ENCODE measurements around the gene LMTK2. TPM values are rescaled to one million over a fixed set of nuclear protein-coding genes. Genes with fewer than 3 reads are reported as not detected.

Gene LMTK2
- total and polyA plus RNA-seq, 2 donors (not counting 1 experiment from before 2014, with no cell fraction given) = 4.9 to 13.1 TPM

GRCh38 chr7:98192781-98193457 lies 86.3 kb downstream of the LMTK2 start:
- H3K27ac ChIP-seq (ENCODE audit: low read length in 2 of 2) = no peak overlapping the region
- DNase-seq = no peak
- Mint-ChIP-seq H3K27ac (no peak overlapping the region), H3K4me1 (peaks cover 6% of the 10 kb centered on the region), H3K27me3 (peaks cover 9% of the 10 kb centered on the region), H3K4me3 (no peak overlapping the region), H3K9me3 (ENCODE audit: insufficient read depth) (no peaks in the 10 kb centered on the region)
- TF ChIP-seq, protein P1, sequence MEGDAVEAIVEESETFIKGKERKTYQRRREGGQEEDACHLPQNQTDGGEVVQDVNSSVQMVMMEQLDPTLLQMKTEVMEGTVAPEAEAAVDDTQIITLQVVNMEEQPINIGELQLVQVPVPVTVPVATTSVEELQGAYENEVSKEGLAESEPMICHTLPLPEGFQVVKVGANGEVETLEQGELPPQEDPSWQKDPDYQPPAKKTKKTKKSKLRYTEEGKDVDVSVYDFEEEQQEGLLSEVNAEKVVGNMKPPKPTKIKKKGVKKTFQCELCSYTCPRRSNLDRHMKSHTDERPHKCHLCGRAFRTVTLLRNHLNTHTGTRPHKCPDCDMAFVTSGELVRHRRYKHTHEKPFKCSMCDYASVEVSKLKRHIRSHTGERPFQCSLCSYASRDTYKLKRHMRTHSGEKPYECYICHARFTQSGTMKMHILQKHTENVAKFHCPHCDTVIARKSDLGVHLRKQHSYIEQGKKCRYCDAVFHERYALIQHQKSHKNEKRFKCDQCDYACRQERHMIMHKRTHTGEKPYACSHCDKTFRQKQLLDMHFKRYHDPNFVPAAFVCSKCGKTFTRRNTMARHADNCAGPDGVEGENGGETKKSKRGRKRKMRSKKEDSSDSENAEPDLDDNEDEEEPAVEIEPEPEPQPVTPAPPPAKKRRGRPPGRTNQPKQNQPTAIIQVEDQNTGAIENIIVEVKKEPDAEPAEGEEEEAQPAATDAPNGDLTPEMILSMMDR (IDR thresholded peaks at IDR 0.05) = no peak
- TF ChIP-seq EZH2 (IDR thresholded peaks at IDR 0.05; ENCODE audit: borderline replicate concordance, insufficient read depth, low read depth, low read length, poor library complexity, severe bottlenecking) = no peak
- H3K4me2 ChIP-seq (replicated peaks; ENCODE audit: low read depth, low read length, poor library complexity, severe bottlenecking) = no peak overlapping the region
- no peak overlapping the region for H3K4me3 ChIP-seq (ENCODE audit: control extremely low read depth in 1 of 5, extremely low read depth in 1 of 5, insufficient read depth in 1 of 5, low read depth in 2 of 5, low read length in 4 of 5)
- ATAC-seq (ENCODE audit: low read depth) = no peak
- intact Hi-C loops (cut with micrococcal nuclease) = no loop called here
- WGBS (ENCODE audit: insufficient coverage) = 97% methylated on average over 22 of the region's 22 CpGs
- POLR2A ChIA-PET = no interaction called here
- peaks cover 0 to 21% of the 10 kb centered on the region in 2 experiments for H3K36me3 ChIP-seq (replicated peaks in 1 of 2; ENCODE audit: control extremely low read depth in 1 of 2, control insufficient read depth in 1 of 2, extremely low read depth in 1 of 2, insufficient read depth in 2 of 2, low read length in 1 of 2)
- peaks cover 0 to 23% (median 7%) of the 10 kb centered on the region in 4 experiments for H3K27me3 ChIP-seq (replicated peaks in 1 of 4; ENCODE audit: control extremely low read depth in 1 of 4, control insufficient read depth in 3 of 4, insufficient read depth in 4 of 4, low read length in 3 of 4)
- H4K20me1 ChIP-seq (ENCODE audit: control insufficient read depth, insufficient read depth, low read length, poor library complexity, severe bottlenecking) = peaks cover under 1% of the 10 kb centered on the region
- H3K4me1 ChIP-seq (ENCODE audit: control insufficient read depth in 2 of 2, insufficient read depth in 2 of 2, low read length in 2 of 2) = no peaks in the 10 kb centered on the region
- peaks cover 0 to 9% (median 0%) of the 10 kb centered on the region in 3 donors for H3K9me3 ChIP-seq (ENCODE audit: control extremely low read depth in 1 of 3, control insufficient read depth in 2 of 3, insufficient read depth in 1 of 3, low read length in 2 of 3)
- CTCF ChIA-PET = no interaction called here
- H3K79me2 ChIP-seq (ENCODE audit: control insufficient read depth, insufficient read depth, low read length) = no peaks in the 10 kb centered on the region
- no peak overlapping the region for H2AFZ ChIP-seq (ENCODE audit: insufficient read depth, low read depth, low read length, poor library complexity, severe bottlenecking)
- no peak overlapping the region for H3K9ac ChIP-seq (ENCODE audit: low read length)

- Mint-ChIP-seq H3K4me3 (no peak overlapping the region), H3K27me3 (peaks cover 9% of the 10 kb centered on the region), H3K27ac (no peak overlapping the region), H3K4me1 (peaks cover 4% of the 10 kb centered on the region), H3K9me3 (ENCODE audit: insufficient read depth) (no peaks in the 10 kb centered on the region)
- ATAC-seq (ENCODE audit: low read depth) = no peak
- Histone ChIP-seq H2AFZ (ENCODE audit: insufficient read depth, low read depth, low read length, poor library complexity, severe bottlenecking) (no peak overlapping the region), H3K4me3 (ENCODE audit: control extremely low read depth in 1 of 5, extremely low read depth in 1 of 5, insufficient read depth in 1 of 5, low read depth in 2 of 5, low read length in 4 of 5) (no peak overlapping the region), H3K27me3 (replicated peaks in 1 of 4; ENCODE audit: control extremely low read depth in 1 of 4, control insufficient read depth in 3 of 4, insufficient read depth in 4 of 4, low read length in 3 of 4) (peaks cover 0 to 29% (median 7%) of the 10 kb centered on the region in 4 experiments), H3K4me1 (ENCODE audit: control insufficient read depth in 2 of 2, insufficient read depth in 2 of 2, low read length in 2 of 2) (no peaks in the 10 kb centered on the region), H3K9me3 (ENCODE audit: control extremely low read depth in 1 of 3, control insufficient read depth in 2 of 3, insufficient read depth in 1 of 3, low read length in 2 of 3) (peaks cover 0 to 16% (median 4%) of the 10 kb centered on the region in 3 donors), H3K79me2 (ENCODE audit: control insufficient read depth, insufficient read depth, low read length) (no peaks in the 10 kb centered on the region), H3K4me2 (replicated peaks; ENCODE audit: low read depth, low read length, poor library complexity, severe bottlenecking) (no peak overlapping the region), H4K20me1 (ENCODE audit: control insufficient read depth, insufficient read depth, low read length, poor library complexity, severe bottlenecking) (peaks cover 8% of the 10 kb centered on the region), H3K27ac (ENCODE audit: low read length in 2 of 2) (no peak overlapping the region), H3K9ac (ENCODE audit: low read length) (no peak overlapping the region), H3K36me3 (replicated peaks in 1 of 2; ENCODE audit: control extremely low read depth in 1 of 2, control insufficient read depth in 1 of 2, extremely low read depth in 1 of 2, insufficient read depth in 2 of 2, low read length in 1 of 2) (peaks cover 0 to 20% of the 10 kb centered on the region in 2 experiments)
- intact Hi-C loops (cut with micrococcal nuclease) = no loop called here
- ChIA-PET CTCF (no interaction called here), POLR2A (no interaction called here)
- no peak for TF ChIP-seq EZH2 (IDR thresholded peaks at IDR 0.05; ENCODE audit: borderline replicate concordance, insufficient read depth, low read depth, low read length, poor library complexity, severe bottlenecking)
- TF ChIP-seq, protein P1 (IDR thresholded peaks at IDR 0.05) = no peak
- no peak for DNase-seq
- 97% methylated on average over 37 of the region's 37 CpGs for WGBS (ENCODE audit: insufficient coverage)
These were observed 87.0 kb downstream of the LMTK2 start for GRCh38 chr7:98193474-98194180.

Data from B cell (primary cell).